GM10266 (cell line): ENCODE results near the gene SSTR4.

Source experiments
- DNase-seq: peaks from one replicate; pipeline ENCODE4 v3.0.0; 2012; ENCODE audit errors: extremely low spot score
- CTCF ChIP-seq: IDR thresholded peaks from 2 replicates; pipeline ENCODE4 v1.5.1; 2012; ENCODE audit warnings: mild to moderate bottlenecking, low read depth; ENCODE audit not compliant: control insufficient read depth, insufficient read depth; ENCODE audit errors: missing control alignments

SSTR4 gene

GRCh38 chr20:23000232-23000947 lies 34.7 kb upstream of the SSTR4 start:
- no peak for TF ChIP-seq CTCF
- DNase-seq: no peak

- DNase-seq: no peak
- no peak for TF ChIP-seq CTCF
These were observed 32.8 kb upstream of the SSTR4 start for GRCh38 chr20:23002276-23002675.

- no peak for DNase-seq
These were observed 32.0 kb upstream of the SSTR4 start for GRCh38 chr20:23003077-23003635.

GRCh38 chr20:23003881-23004460 lies 31.1 kb upstream of the SSTR4 start:
- TF ChIP-seq CTCF: no peak
- DNase-seq: no peak

More at GRCh38 chr20:23003077-23003635, 32.0 kb upstream of the SSTR4 start:
- no peak for TF ChIP-seq CTCF

- DNase-seq: no peak
- TF ChIP-seq CTCF: no peak
These were observed 29.3 kb upstream of the SSTR4 start for GRCh38 chr20:23005776-23006175.

GRCh38 chr20:23007462-23007861 lies 27.6 kb upstream of the SSTR4 start:
- no peak for TF ChIP-seq CTCF
- DNase-seq: no peak
